Measurements from ENCODE around the gene PDYN.

Gene PDYN

DNA sequence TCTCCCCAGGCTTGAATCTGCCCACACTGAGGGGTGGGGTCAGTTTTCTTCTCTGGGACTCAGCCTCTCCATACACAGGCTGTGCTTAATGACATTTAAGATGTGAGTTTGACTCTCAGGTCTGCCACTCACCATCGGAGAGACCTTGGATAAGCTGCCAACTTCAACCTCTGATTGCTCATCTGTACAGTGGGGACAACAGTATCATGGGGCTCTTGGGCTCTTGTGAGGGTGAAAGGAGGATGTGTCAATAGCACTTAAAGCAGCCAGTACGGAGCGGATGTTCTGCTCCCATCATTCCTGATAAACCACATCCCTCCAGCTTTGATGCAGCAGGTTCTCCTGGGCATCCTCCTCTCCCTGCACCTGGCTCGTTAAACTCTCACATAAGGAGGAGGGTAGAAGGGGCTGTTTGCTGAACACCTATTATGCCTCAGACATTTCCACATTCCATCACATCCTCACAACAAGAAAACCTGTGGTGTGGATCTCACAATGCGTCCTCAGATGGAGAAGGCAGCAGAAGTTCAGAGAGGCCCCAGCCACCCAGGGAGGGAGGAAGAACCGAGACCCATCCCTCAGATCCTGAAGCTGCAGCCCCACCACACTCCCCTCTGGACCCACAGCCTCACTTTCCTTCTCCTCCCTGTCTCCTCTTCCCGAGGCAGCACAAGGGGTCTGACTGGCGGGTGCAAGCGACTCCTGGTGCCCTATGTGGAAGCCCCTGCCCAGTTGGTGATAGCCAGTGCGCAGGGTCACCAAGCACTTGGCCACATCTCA lies 1.9 kb upstream of the PDYN start:
- H3K27ac ChIP-seq (ENCODE audit: low read depth, low read length), result no peak overlapping the region
- H3K79me2 ChIP-seq (ENCODE audit: control insufficient read depth, insufficient read depth, low read length, unreplicated experiment), result no peaks in the 10 kb centered on the region
- peaks cover 96% of the 10 kb centered on the region for H3K27me3 ChIP-seq (ENCODE audit: insufficient read depth, low read length)
- H2AFZ ChIP-seq (ENCODE audit: low read length, unreplicated experiment), result no peak overlapping the region
- H3K4me3 ChIP-seq (ENCODE audit: low read depth, low read length), result no peak overlapping the region
- no peaks in the 10 kb centered on the region for H3K4me1 ChIP-seq (ENCODE audit: control insufficient read depth, insufficient read depth, low read length, unreplicated experiment)
- no peaks in the 10 kb centered on the region for H3K36me3 ChIP-seq (ENCODE audit: insufficient read depth, low read length)

- no peak overlapping the region for H3K4me3 ChIP-seq (ENCODE audit: low read depth, low read length)
- H3K27ac ChIP-seq (ENCODE audit: low read depth, low read length), result no peak overlapping the region
- peaks cover 98% of the 10 kb centered on the region for H3K27me3 ChIP-seq (ENCODE audit: insufficient read depth, low read length)
- H3K4me1 ChIP-seq (ENCODE audit: control insufficient read depth, insufficient read depth, low read length, unreplicated experiment), result no peaks in the 10 kb centered on the region
- H3K79me2 ChIP-seq (ENCODE audit: control insufficient read depth, insufficient read depth, low read length, unreplicated experiment), result no peaks in the 10 kb centered on the region
- H2AFZ ChIP-seq (ENCODE audit: low read length, unreplicated experiment), result no peak overlapping the region
- H3K36me3 ChIP-seq (ENCODE audit: insufficient read depth, low read length), result no peaks in the 10 kb centered on the region
Measured at GRCh38 chr20:1994627-1995026, 769 bp upstream of the PDYN start.

DNA sequence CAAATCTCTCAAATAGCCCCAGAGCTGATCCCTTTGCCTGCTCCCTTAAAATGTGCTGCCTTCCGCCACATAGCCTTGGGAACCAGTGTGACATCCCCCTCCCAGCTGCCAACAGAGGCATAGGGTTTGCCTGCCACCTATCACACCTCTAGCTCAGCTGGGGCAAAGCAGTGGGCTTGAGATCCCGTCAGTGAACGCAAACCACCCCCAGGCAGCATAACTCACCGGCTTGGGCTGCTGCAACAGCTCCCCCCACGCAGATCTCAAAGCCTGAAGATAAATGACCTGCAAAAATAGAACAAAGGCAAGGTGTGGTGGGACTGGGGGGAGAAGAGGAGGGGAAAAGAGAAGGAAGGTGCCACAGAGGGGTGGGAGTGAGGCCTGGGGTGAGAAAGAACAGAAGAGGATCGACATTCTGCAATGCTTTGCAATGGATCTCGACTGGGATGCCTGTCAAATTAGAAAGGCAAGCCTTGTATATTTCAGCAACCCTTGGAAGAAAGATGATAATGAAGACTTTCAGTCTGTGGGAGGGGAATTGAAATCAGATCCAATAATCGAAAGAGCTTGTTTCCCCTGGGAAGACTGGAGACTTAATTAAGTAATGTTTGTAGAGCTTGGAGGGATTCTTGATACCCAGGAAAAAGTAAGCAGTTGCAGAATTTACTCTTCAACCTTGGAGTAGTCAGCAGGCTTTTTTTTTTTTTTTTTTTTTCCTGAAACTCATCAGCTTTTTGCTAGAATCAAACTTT lies 1.3 kb downstream of the PDYN start:
- H3K27ac ChIP-seq (ENCODE audit: low read depth, low read length), result no peak overlapping the region
- H3K27me3 ChIP-seq (ENCODE audit: insufficient read depth, low read length), result peaks cover 93% of the 10 kb centered on the region
- no peaks in the 10 kb centered on the region for H3K79me2 ChIP-seq (ENCODE audit: control insufficient read depth, insufficient read depth, low read length, unreplicated experiment)
- no peaks in the 10 kb centered on the region for H3K36me3 ChIP-seq (ENCODE audit: insufficient read depth, low read length)
- H3K4me3 ChIP-seq (ENCODE audit: low read depth, low read length), result no peak overlapping the region
- H3K4me1 ChIP-seq (ENCODE audit: control insufficient read depth, insufficient read depth, low read length, unreplicated experiment), result no peaks in the 10 kb centered on the region
- no peak overlapping the region for H2AFZ ChIP-seq (ENCODE audit: low read length, unreplicated experiment)

DNA sequence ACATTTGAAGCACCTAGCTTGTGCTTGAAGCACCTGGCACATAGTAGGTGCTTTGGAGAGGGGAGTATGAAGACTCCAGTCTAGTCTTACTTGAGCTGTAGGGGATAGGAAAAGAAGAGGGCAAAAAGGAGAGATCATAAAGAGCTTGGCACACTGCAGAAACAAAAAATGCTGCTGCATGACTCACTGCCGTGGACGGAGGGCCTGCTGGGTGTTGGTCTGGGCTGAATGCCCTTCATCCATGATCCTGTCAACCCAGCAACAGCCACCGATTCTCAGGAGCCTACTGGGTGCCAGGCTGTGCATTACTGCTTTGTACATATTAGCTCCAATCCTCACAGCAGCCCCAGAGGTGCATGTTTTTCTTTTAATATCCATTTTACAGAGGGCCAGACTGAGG lies 6.0 kb downstream of the PDYN start:
- Histone ChIP-seq H3K4me3 (ENCODE audit: low read depth, low read length) (no peak overlapping the region), H3K27me3 (ENCODE audit: insufficient read depth, low read length) (peaks cover 87% of the 10 kb centered on the region), H2AFZ (ENCODE audit: low read length, unreplicated experiment) (no peak overlapping the region), H3K79me2 (ENCODE audit: control insufficient read depth, insufficient read depth, low read length, unreplicated experiment) (no peaks in the 10 kb centered on the region), H3K27ac (ENCODE audit: low read depth, low read length) (no peak overlapping the region), H3K36me3 (ENCODE audit: insufficient read depth, low read length) (no peaks in the 10 kb centered on the region), H3K4me1 (ENCODE audit: control insufficient read depth, insufficient read depth, low read length, unreplicated experiment) (no peaks in the 10 kb centered on the region)

DNA sequence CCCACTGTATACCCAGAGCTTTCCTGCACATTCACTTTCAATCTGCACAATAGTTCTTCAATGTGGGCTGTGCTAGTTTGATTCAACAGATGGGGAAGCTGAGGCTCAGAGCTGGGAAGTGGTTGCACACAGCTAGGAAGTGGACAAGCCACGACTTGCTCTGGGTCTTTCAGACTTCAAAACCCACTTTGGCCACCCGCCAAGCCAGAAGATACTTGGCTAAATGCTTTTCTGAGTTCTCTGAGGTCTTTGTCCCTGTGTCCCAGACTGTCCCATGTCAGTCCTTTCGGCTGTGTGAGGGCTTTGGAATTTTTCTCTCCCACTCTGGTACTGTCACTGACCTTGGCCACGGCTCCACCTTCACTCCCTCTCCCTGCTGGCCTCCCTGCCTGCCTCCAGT lies 10.6 kb downstream of the PDYN start:
- Histone ChIP-seq H3K4me3 (ENCODE audit: low read depth, low read length) (no peak overlapping the region), H3K27ac (ENCODE audit: low read depth, low read length) (no peak overlapping the region), H3K27me3 (ENCODE audit: insufficient read depth, low read length) (peaks cover 82% of the 10 kb centered on the region), H3K4me1 (ENCODE audit: control insufficient read depth, insufficient read depth, low read length, unreplicated experiment) (no peaks in the 10 kb centered on the region), H3K79me2 (ENCODE audit: control insufficient read depth, insufficient read depth, low read length, unreplicated experiment) (no peaks in the 10 kb centered on the region), H3K36me3 (ENCODE audit: insufficient read depth, low read length) (no peaks in the 10 kb centered on the region), H2AFZ (ENCODE audit: low read length, unreplicated experiment) (no peak overlapping the region)

DNA sequence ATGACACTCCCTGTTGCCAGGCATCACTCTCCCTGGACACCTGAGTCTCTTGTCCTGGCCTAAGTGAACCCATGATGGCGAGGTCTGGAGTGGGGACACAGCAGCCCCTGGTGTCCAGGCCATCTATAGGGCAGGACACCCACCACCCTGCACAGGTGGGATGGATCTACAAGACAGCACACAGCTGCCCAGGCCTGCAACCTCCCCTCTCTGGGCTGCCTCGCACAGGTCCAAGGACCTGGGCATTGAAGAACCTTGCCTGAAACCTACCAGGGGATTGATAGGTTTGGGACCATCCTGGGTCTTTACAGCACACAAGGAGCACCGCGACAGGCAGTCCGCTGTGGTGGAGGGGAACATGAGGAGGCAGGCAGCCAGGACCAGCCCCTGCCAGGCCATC lies 11.2 kb downstream of the PDYN start:
- no peak overlapping the region for H2AFZ ChIP-seq (ENCODE audit: low read length, unreplicated experiment)
- H3K4me1 ChIP-seq (ENCODE audit: control insufficient read depth, insufficient read depth, low read length, unreplicated experiment), result no peaks in the 10 kb centered on the region
- H3K27me3 ChIP-seq (ENCODE audit: insufficient read depth, low read length), result peaks cover 88% of the 10 kb centered on the region
- no peak overlapping the region for H3K27ac ChIP-seq (ENCODE audit: low read depth, low read length)
- H3K4me3 ChIP-seq (ENCODE audit: low read depth, low read length), result no peak overlapping the region
- no peaks in the 10 kb centered on the region for H3K36me3 ChIP-seq (ENCODE audit: insufficient read depth, low read length)
- H3K79me2 ChIP-seq (ENCODE audit: control insufficient read depth, insufficient read depth, low read length, unreplicated experiment), result no peaks in the 10 kb centered on the region

DNA sequence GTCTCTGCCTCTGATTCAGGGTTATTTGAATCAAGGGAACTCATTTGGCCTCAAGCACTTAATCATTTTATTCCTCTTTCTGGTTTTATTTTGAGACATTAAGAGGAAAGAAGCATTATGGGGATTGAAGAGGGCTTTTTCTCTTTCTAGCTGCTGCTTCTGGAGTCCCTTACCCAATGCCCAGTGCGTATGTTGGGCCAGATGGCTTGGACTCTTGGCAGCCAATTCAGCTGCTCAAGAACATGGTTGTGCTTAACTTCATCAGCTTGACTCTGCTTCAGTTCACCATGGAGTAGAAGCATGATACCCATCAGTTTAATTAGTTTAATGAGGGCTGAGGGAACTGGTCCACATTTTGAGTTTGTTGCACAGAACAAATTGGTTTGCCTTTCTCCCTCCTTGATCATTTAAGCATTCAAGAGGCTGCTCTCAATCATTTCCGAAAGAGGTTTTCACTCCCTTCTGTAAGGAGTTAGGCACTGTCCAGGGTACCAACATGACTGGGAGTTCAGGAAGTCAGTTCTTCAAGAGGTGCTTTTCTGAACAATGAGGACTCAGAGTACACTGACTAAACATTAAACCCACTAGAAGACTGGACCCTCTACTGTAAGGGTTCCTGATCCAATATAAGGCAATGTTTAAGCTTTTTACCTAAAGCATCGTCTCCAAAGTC lies 14.6 kb downstream of the PDYN start:
- no peaks in the 10 kb centered on the region for H3K79me2 ChIP-seq (ENCODE audit: control insufficient read depth, insufficient read depth, low read length, unreplicated experiment)
- H3K27me3 ChIP-seq (ENCODE audit: insufficient read depth, low read length), result peaks cover 94% of the 10 kb centered on the region
- H3K27ac ChIP-seq (ENCODE audit: low read depth, low read length), result no peak overlapping the region
- H3K4me3 ChIP-seq (ENCODE audit: low read depth, low read length), result no peak overlapping the region
- H2AFZ ChIP-seq (ENCODE audit: low read length, unreplicated experiment), result no peak overlapping the region
- no peaks in the 10 kb centered on the region for H3K36me3 ChIP-seq (ENCODE audit: insufficient read depth, low read length)
- no peaks in the 10 kb centered on the region for H3K4me1 ChIP-seq (ENCODE audit: control insufficient read depth, insufficient read depth, low read length, unreplicated experiment)

- Histone ChIP-seq H3K36me3 (ENCODE audit: insufficient read depth, low read length) (no peaks in the 10 kb centered on the region), H3K4me3 (ENCODE audit: low read depth, low read length) (no peak overlapping the region), H3K79me2 (ENCODE audit: control insufficient read depth, insufficient read depth, low read length, unreplicated experiment) (no peaks in the 10 kb centered on the region), H3K4me1 (ENCODE audit: control insufficient read depth, insufficient read depth, low read length, unreplicated experiment) (no peaks in the 10 kb centered on the region), H3K27ac (ENCODE audit: low read depth, low read length) (no peak overlapping the region), H2AFZ (ENCODE audit: low read length, unreplicated experiment) (no peak overlapping the region), H3K27me3 (ENCODE audit: insufficient read depth, low read length) (peaks cover 95% of the 10 kb centered on the region)
Measured at GRCh38 chr20:1975291-1975690, 18.6 kb downstream of the PDYN start.

DNA sequence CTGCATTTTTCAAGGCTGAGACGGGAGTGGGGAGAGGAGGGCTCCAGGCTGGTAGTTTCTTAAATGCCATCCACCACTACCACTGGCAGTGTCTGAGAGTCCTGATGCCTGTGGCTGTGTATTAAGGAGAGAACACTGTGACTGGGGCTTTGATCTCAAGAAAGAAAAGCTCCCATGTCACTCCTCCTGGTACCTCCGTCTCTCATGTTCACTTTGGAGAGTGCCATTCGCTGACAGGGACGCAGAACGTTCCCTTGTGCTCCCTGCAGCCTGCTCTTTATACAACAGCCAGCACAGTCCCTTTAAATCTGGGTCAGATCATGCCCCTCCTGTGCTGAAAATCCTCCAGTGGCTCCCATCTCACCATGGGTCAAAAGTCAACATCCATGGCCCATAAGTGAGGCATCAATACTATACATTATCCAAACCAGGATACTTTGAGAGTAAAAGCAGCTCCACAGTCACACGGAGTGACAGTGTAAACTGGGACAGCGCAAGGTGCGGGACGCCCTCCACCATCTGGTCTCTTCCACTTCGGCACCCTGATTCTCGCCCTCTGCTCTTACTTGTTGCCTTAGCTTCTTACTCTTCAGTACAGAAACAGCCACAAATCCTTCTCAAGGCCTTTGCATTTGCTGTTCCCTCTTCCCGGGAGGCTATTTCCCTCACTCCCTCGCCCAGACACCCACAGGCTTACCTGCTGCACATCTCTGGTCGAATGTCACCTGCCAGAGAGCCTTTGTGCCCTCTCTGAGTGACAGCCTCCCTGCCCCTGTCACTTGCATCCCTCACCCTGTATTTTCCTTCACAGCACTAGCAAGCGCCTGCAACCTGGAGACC lies 20.0 kb downstream of the PDYN start:
- Histone ChIP-seq H3K27ac (ENCODE audit: low read depth, low read length) (no peak overlapping the region), H3K4me3 (ENCODE audit: low read depth, low read length) (no peak overlapping the region), H2AFZ (ENCODE audit: low read length, unreplicated experiment) (no peak overlapping the region), H3K79me2 (ENCODE audit: control insufficient read depth, insufficient read depth, low read length, unreplicated experiment) (no peaks in the 10 kb centered on the region), H3K4me1 (ENCODE audit: control insufficient read depth, insufficient read depth, low read length, unreplicated experiment) (no peaks in the 10 kb centered on the region), H3K36me3 (ENCODE audit: insufficient read depth, low read length) (no peaks in the 10 kb centered on the region), H3K27me3 (ENCODE audit: insufficient read depth, low read length) (peaks cover 93% of the 10 kb centered on the region)

DNA sequence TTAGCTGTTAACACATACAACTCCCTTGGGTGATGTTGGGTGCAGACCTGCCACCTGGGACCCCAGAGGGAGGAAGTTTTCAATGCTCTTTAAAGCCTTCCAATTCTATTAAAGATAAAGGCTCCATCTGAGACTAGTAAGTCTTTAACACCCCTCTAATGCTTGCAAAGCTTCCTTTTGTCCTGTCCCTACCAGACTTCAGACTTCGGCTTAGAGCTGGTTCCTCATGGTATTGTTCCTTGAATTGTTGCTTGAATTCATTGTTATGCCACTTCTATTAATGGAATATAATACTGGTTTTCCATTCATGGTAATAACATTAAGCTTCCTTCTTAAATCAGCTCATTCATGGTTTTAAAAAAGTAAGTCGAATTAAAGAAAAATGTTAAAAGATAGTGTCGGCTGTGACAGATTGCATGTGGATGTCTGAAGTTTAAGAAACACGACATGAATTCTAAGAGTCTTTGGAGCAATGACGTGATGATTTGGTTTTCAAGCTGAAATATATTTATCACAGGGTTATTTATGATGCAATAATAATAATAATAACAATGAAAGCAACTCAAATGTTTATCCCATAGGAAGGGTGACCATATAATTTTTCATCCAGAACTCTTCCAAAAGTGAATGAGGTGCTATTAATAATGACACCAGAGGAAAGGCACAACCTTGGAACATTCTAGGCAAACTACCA lies 21.8 kb downstream of the PDYN start:
- Histone ChIP-seq H3K4me3 (ENCODE audit: low read depth, low read length) (no peak overlapping the region), H3K79me2 (ENCODE audit: control insufficient read depth, insufficient read depth, low read length, unreplicated experiment) (no peaks in the 10 kb centered on the region), H2AFZ (ENCODE audit: low read length, unreplicated experiment) (no peak overlapping the region), H3K27me3 (ENCODE audit: insufficient read depth, low read length) (peaks cover 92% of the 10 kb centered on the region), H3K36me3 (ENCODE audit: insufficient read depth, low read length) (no peaks in the 10 kb centered on the region), H3K27ac (ENCODE audit: low read depth, low read length) (no peak overlapping the region), H3K4me1 (ENCODE audit: control insufficient read depth, insufficient read depth, low read length, unreplicated experiment) (no peaks in the 10 kb centered on the region)
